SK-N-SH treated with all-trans-retinoic acid at 6 μM for 48 hours (cell line): ENCODE measurements around the gene SERPINB8.

Experiments
- ARNTL ChIP-seq: fragments of 450-650 bp; formaldehyde crosslinking; IDR thresholded peaks from 2 replicates; pipeline ENCODE4 v1.5.0; 2020; ENCODE audit warnings: low read depth, mild to moderate bottlenecking, moderate library complexity, borderline replicate concordance
- CREB5 ChIP-seq: fragments of 250-450 bp; sonication (Bioruptor Pico); IDR thresholded peaks from 2 replicates; pipeline ENCODE4 v1.5.1; 2020; ENCODE audit warnings: low read depth, mild to moderate bottlenecking, moderate library complexity
- ESRRG ChIP-seq: fragments of 250-450 bp; sonication (Bioruptor Pico); IDR thresholded peaks from 2 replicates; pipeline ENCODE4 v1.6.1; 2021; ENCODE audit warnings: mild to moderate bottlenecking
- GLIS3 ChIP-seq: fragments of 250-450 bp; sonication (Bioruptor Pico); IDR thresholded peaks from 2 replicates; pipeline ENCODE4 v1.5.0; 2020; ENCODE audit warnings: mild to moderate bottlenecking, moderate library complexity
- PATZ1 ChIP-seq: fragments of 250-450 bp; sonication (Bioruptor Pico); IDR thresholded peaks from 2 replicates; pipeline ENCODE4 v1.8.0; 2020; ENCODE audit warnings: mild to moderate bottlenecking, moderate library complexity, borderline replicate concordance
- POU6F1 ChIP-seq: fragments of 250-450 bp; sonication (Bioruptor Pico); IDR thresholded peaks from 2 replicates; pipeline ENCODE4 v1.8.0; 2021; ENCODE audit warnings: low read depth, mild to moderate bottlenecking, moderate library complexity, borderline replicate concordance
- PPARA ChIP-seq: fragments of 250-450 bp; sonication (Bioruptor Pico); IDR thresholded peaks from 2 replicates; pipeline ENCODE4 v1.5.0; 2020; ENCODE audit warnings: mild to moderate bottlenecking, borderline replicate concordance
- RARB ChIP-seq: fragments of 250-450 bp; sonication (Bioruptor Pico); IDR thresholded peaks from 2 replicates; pipeline ENCODE4 v1.8.0; 2021; ENCODE audit warnings: mild to moderate bottlenecking, moderate library complexity
- TOX ChIP-seq: fragments of 250-450 bp; sonication (Bioruptor Pico); IDR thresholded peaks from 2 replicates; pipeline ENCODE4 v1.8.0; 2021; ENCODE audit warnings: mild to moderate bottlenecking, moderate library complexity, borderline replicate concordance
- ZFP30 ChIP-seq: fragments of 450-650 bp; formaldehyde crosslinking; IDR thresholded peaks from 2 replicates; pipeline ENCODE4 v1.5.0; 2022; ENCODE audit warnings: mild to moderate bottlenecking, moderate library complexity
- ZNF565 ChIP-seq: fragments of 450-650 bp; formaldehyde crosslinking; conservative IDR thresholded peaks from 2 replicates; pipeline ENCODE4 v1.5.0; 2020; ENCODE audit warnings: low read depth, mild to moderate bottlenecking, moderate library complexity

GRCh38 chr18:63949068-63949737, 20.7 kb upstream of the SERPINB8 start, which contains the start of gene HMSD:
- TF ChIP-seq CREB5 (no peak), ESRRG (no peak), TOX (CRISPR knock-in tag) (no peak), RARB (CRISPR knock-in tag) (no peak), ZFP30 (CRISPR knock-in tag) (no peak), ARNTL (CRISPR knock-in tag) (no peak), PATZ1 (CRISPR knock-in tag) (no peak), ZNF565 (no peak), PPARA (CRISPR knock-in tag) (no peak), POU6F1 (CRISPR knock-in tag) (no peak), GLIS3 (CRISPR knock-in tag) (no peak)
